ENCODE results near the gene PDLIM1.

The PDLIM1 gene

DNA sequence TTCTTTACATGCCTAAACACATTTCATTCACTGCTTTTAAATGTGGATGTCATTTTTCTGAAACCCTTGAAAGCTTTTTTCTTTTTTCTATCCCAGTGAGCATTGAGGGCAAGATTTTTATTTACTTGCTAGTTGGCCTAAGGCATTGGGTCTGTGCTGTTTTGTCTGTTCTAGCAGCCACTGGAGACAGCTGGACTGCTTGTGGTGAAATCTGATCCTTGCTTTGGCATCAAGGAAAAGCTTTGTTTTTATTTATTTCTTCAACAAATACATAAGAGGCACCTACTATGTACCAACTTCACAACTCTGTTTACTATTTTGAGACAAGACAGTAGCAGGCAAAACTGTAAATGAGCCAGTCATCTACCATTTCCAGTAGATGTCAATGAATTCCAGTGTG is 28.4 kb upstream of the PDLIM1 start:
- no peak for DNase-seq (ENCODE audit: low read depth, low spot score)
- H3K27ac ChIP-seq = no peak overlapping the region

DNA sequence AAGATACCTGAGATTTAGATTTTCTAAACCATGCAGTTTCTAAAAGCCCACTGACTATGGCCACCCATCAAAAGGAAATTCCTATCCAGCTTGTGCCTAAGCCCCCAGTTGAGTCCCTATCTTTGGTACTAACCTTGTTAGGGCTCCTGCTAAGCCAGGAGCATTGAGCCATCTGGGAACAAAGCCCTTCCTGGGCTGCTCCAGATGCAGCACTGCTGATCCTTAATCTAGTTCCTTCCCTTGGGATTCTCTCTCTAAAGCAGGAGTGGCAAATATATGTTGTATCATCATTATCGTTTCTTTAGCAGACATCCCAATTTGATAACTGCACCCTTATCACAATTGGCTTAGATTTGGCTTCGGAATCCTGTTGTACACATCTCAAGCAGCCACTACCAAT is 24.7 kb upstream of the PDLIM1 start:
- no peak for DNase-seq (ENCODE audit: low read depth, low spot score)
- H3K27ac ChIP-seq = no peak overlapping the region

GRCh38 chr10:95314192-95314918 is 23.6 kb upstream of the PDLIM1 start:
- DNase-seq (ENCODE audit: low read depth, low spot score) = no peak
- no peak overlapping the region for H3K27ac ChIP-seq

GRCh38 chr10:95312986-95313495 is 22.2 kb upstream of the PDLIM1 start:
- no peak for DNase-seq (ENCODE audit: low read depth, low spot score)
- H3K27ac ChIP-seq = no peak overlapping the region

DNA sequence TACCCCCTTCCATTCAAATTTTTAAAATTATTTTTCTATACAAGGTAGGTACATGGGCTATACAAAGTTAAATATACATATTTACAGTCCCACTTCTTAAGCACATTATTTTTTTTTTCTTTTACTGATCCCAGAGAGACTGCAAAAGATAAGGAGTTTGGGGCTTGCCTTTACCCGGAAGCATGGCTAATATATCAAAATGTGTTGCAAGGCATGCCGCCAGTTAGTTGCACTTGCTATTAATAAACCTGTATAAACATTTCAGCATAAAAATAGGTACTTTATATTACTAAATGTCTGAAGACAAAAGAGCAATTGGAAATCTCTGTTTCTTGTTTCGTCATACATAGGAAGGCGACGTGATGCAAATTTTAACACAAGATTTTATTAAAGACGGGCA is 21.5 kb upstream of the PDLIM1 start:
- no peak overlapping the region for H3K27ac ChIP-seq
- no peak for DNase-seq (ENCODE audit: low read depth, low spot score)

GRCh38 chr10:95309958-95310357 is 19.2 kb upstream of the PDLIM1 start:
- DNase-seq (ENCODE audit: low read depth, low spot score) = no peak
- no peak overlapping the region for H3K27ac ChIP-seq

DNA sequence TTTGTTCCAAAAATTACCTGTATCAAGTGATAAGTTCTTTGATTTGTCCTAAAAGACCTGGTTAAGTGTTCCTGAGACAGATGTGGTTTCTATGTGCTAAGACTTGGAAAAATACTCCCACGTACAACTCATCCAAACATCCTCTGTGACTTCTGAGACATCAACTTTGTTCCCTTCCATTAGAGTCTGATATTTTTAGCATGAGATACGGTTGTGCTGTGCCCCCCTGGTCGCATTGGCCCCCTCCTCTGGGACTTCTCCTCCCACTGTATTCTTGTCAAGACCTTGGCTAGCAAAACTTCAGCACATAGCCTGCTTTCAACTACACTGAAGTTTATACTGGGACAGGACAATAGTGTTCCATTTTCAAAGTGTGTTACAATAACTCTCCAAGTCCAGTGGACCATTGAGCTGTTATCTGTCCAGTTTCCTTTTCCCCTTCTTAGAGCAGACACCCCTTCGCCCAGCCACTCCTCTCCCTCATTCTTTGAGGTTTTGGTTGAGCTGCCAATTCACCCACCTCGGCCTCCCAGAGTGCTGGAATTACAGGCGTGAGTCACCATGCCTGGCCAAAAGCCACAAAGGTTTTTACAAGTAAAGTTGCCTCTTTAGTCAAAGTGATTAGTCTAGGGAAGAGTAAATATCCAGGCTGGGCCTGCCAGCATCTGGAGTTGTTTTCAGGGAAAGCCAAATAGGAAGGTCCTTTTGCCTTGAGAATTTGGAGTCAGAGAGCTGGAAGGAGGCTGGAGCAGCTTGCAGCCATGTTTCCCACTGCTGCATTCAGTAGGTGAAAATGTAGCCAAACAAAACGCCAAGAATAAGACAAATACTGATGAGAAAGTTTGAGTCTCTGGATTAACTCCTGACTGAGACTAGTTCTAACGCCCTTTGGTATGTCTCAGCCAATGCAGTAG is 17.8 kb upstream of the PDLIM1 start:
- peak; percentile 75 for DNase-seq (ENCODE audit: low read depth, low spot score)
- peak overlapping the region; percentile 16 for H3K27ac ChIP-seq

DNA sequence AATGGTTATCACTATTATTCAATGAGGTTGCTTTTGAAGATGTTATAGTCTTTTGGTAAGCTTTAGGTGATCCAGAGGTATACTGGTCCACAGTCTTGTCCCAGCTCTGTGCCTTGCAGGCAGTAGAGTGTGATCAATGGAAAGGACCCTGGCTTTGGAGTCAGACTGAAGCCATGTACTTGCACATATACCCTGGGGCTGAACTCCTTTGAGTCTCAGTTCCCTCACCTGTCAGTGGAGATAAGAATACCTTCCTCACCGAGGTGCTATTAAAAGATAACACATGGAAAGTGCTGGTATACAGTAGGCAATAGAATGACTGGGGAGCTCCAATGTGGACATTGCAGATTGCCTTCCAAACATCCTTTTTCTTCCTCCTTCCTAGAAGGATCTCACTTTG is 16.0 kb upstream of the PDLIM1 start:
- no peak overlapping the region for H3K27ac ChIP-seq
- no peak for DNase-seq (ENCODE audit: low read depth, low spot score)

DNA sequence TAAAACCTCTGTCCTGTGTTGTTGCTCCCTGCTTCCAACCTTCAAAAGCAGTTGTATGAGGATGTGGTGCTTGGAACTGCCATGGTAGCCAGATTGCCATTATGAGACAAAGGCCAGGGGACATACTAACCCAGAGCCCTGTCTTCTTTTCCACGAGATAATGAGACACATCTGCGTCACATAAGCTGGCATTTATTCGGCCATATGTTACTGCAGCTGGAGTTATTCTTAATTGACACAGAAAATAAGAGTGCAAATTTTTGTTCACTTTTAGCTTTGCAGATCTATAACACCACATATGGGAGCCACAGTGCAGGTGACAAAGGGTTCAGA is 15.5 kb upstream of the PDLIM1 start:
- no peak for DNase-seq (ENCODE audit: low read depth, low spot score)
- no peak overlapping the region for H3K27ac ChIP-seq

DNA sequence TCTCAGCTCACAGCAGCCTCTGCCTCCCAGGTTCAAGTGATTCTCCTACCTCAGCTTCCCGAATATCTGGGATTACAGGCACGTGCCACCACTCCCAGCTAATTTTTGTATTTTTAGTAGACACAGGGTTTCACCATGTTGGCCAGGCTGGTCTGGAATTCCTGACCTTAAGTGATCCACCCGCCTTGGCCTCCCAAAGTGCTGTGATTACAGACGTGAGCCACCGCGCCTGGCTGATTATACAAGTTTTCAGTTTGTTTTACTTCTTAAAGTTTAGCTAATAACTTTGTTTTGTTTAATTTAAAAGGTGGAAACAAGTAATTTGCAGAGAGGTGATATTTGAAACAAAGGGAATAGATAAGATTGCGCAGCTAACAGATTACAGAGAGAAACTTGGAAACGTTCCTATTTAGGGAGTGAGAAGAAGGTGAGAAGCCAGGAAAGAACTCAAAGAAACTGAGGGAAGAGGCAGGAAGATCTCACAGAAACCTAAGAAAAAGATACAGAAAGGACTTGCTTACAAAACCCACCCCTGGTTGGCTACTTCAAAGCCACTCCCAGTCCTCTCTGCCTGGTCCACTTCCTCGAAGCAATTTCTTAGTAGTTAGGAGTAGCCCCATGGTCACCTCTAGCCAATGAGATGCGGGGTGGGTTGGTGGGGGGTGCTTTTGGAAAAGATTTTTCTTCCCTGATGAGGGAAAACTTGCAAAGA is 15.0 kb upstream of the PDLIM1 start:
- no peak for DNase-seq (ENCODE audit: low read depth, low spot score)
- H3K27ac ChIP-seq = no peak overlapping the region

DNA sequence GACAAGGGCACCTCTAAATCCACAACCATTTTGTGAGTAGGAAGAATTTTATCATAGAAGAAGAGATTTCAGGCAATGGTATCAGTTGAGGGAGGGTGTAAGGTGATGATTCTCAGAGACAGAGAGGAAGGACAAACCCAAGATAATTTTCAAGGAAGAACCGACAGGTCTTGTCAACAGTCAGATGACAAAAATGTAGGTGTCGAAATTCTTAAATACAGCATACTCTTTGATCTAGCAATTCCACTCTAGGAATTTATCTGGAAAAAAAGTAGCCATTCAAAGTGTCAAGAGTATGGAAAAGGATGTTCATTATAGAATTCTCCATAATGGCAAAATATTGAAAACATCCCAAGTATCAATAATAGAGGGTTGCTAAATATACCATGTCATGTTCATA is 14.2 kb upstream of the PDLIM1 start:
- H3K27ac ChIP-seq = no peak overlapping the region
- no peak for DNase-seq (ENCODE audit: low read depth, low spot score)

GRCh38 chr10:95304463-95304862 is 13.7 kb upstream of the PDLIM1 start:
- no peak for DNase-seq (ENCODE audit: low read depth, low spot score)
- H3K27ac ChIP-seq = no peak overlapping the region

DNA sequence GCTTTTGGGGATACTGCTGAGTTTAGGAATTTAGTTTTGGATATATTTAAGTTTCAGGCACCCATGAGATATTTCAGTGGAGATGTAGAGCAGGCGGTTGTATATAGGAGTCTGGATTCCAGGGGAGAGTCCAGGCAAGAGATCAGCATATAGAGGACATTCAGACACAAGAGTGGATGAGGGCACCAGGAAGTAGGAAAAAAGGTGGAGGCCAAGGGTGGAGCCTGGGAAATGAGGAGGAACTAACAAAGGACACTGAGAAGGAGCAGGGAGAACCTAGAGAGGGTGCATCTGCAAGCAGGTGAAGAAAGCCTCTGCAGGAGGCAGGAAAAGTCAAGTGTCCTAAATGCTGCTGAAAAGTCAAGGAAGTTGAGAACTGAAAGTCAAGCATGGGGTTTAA is 13.1 kb upstream of the PDLIM1 start:
- no peak for DNase-seq (ENCODE audit: low read depth, low spot score)
- no peak overlapping the region for H3K27ac ChIP-seq

- no peak overlapping the region for H3K27ac ChIP-seq
- DNase-seq (ENCODE audit: low read depth, low spot score) = no peak
Observed at GRCh38 chr10:95303535-95303934, 12.7 kb upstream of the PDLIM1 start.

DNA sequence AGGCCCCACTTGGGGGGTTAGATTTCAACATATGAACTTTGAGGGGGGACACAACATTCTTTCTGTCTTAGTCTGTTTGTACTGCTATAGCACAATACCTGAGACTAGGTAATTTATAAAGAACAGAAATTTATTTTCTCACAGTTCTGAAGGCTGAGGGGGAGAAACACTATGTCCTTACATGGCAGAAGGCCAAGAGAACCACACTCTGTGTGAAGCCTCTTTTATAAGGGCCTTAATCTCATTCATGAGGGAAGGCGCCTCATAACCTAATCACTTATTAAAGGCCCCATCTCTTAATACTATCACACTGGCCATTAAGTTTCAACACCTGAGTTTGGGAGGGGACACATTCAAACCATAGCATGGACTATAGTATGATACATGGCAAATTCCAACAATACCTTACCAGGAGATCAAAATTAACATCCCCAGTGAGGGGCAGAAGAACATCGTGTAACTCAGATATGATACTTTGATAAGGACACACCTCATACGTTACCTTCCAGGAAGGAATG is 9.3 kb upstream of the PDLIM1 start:
- H3K27ac ChIP-seq = no peak overlapping the region
- DNase-seq (ENCODE audit: low read depth, low spot score) = no peak

DNA sequence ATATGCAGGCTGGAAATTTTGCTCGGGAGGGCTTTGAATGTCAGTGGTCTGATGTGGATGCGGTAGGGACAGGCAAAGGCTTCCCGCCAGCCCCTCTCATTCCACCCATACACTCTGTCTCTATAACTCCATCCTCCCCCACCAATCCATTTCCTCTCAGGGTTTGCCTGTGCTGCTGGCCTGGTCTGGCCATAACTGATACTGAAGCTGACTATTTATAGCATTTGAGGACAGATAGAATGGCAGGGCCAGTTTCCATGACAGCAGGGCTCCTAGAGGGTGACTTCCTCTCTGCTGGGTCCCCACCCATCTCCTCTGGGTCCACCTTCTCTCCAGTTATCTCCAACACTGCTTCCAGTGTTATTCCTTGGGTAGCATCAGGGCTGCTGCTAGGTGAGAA is 6.6 kb upstream of the PDLIM1 start:
- H3K27ac ChIP-seq = no peak overlapping the region
- no peak for DNase-seq (ENCODE audit: low read depth, low spot score)

- H3K27ac ChIP-seq = no peak overlapping the region
- DNase-seq (ENCODE audit: low read depth, low spot score) = no peak
Observed at GRCh38 chr10:95296764-95297163, 6.0 kb upstream of the PDLIM1 start.

GRCh38 chr10:95295031-95295755 is 4.4 kb upstream of the PDLIM1 start:
- peak; percentile 79 for DNase-seq (ENCODE audit: low read depth, low spot score)
- peak overlapping the region; percentile 91 for H3K27ac ChIP-seq

DNA sequence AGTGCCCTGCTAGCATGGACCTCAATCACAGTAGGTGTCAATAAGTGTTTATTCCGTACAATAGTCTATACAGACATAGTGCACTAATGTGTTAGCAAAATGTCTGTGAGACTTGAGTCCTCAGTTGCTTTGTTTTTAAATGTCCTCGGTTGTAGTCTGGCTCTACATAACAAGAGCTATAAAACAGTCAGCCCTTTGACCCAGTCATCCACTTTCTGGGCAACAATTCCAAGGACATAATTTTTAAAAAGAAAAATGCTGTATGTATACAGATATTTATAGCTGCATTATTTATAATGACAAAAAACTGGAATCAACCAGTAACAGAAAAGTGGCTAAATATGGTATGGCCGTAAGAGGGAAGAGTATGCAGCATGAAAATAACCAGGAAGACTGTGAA is 2.8 kb upstream of the PDLIM1 start:
- no peak overlapping the region for H3K27ac ChIP-seq
- DNase-seq (ENCODE audit: low read depth, low spot score) = no peak
